HG03558 (cell line): ENCODE measurements around the gene TMEM80.
"Not testable (repeated sequence)": the region's sequence is repeated elsewhere in the genome, so short reads cannot be mapped to it uniquely, and the experiment has no call there.

Experiments used
- ATAC-seq: cut with Tn5 transposase; IDR thresholded peaks from one replicate; pipeline ENCODE4 v1.9.1; 2021; ENCODE audit warnings: moderate number of reproducible peaks; ENCODE audit not compliant: unreplicated experiment; ENCODE audit errors: extremely low read depth

Gene TMEM80

DNA sequence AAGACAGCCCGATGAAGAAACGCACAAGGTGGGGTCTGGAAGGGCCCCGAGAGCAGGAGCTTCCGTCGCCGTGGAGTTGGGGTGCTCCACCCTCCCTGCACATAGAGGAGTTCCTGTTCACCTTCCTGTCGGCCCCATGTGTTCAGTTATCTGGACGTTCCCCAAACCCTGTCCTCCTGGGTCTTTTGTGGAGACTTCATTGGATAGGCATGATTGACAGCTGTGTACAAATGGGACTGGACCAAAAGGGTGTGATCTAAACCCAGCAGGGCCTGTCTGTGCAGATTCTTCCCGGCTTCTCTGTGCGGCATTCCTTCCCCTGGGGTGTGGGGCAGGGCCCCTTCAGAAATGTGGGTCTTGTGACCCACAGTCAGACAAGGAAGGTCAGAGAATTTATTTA is 42.3 kb downstream of the TMEM80 start:
- not testable (repeated sequence) for ATAC-seq

- no peak for ATAC-seq
Measured at GRCh38 chr11:742156-742546, 46.5 kb downstream of the TMEM80 start.

DNA sequence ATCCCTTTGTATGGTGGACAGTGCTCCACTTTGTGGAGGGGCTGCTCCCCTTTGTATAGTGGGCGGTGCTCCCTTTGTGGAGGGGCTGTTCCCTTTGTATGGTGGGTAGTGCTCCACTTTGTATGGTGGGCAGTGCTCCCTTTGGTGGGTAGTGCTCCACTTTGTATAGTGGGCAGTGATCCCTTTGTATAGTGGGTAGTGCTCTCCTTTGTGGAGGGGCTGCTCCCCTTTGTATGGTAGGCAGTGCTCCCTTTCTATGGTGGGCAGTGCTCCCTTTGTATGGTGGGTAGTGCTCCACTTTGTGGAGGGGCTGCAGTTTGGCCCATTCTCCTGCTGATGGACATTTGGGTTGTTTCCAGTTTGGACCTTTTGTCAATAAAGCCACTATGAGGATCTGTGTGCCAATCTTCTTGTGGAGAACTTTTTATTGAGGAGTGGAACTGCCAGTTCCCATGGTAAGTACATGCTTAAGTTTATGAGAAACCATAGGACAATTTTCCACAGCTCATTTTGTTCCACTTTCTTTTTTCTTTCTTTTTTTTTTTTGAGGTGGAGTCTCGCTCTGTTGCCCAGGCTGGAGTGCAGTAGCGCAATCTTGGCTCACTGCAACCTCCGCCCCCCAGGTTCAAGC is 47.1 kb downstream of the TMEM80 start:
- no peak for ATAC-seq

DNA sequence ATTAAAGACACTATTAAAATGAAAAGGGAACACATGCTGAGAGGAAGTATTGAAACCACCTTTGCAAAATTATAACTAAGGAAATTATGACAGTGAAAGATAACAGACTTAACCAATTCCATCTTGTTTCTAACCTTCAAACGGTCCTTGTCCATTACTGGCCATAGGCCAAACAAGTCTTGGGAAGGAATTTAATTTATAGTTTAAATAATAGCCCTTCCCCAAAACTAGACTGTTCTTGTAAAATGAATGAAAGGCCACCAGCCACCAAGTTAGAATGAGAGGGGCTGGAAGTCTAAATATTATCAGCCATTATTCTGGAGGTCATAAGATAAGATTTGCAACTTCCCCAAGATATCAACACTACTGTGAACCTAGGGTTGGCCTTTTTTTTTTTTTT is 49.8 kb downstream of the TMEM80 start:
- ATAC-seq: no peak

DNA sequence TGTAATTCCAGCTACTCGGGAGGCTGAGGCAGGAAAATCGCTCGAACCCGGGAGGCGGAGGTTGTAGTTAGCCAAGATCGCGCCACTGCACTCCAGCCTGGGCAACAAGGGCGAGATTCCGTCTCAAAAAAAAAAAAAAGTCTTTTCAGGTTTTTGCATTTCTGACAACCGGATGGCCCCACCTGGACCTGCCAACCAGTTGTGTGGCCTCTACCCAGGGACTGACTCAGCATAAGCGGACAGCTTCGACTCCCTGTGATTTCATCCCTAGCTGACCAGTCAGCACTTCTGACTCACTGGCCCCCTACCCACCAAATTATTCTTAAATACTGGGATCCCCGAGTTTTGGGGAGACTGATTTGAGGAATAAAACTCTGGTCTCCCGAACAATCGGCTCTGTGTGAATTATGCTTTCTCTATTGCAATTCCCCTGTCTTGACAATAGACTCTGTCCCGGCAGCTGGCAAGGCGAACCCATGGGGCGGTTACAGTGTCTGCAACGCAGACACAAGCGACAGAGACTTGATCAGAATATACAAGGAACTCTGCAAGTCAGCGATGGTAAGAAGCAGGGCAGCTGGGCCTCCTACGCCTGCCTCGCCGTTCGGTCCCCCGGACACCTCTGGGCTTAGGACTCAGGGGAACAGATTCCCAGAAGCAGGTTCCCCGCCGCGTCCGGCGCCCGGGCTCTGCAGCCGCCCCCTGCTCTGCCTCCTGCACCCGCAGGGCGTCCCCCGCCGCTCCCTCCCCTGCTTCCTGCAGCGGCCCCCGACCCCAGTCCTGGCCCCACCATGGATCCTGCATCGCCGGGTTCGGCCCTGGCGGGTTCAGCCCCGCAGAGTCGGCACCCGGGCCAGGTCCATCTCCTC is 50.9 kb downstream of the TMEM80 start:
- no peak for ATAC-seq

DNA sequence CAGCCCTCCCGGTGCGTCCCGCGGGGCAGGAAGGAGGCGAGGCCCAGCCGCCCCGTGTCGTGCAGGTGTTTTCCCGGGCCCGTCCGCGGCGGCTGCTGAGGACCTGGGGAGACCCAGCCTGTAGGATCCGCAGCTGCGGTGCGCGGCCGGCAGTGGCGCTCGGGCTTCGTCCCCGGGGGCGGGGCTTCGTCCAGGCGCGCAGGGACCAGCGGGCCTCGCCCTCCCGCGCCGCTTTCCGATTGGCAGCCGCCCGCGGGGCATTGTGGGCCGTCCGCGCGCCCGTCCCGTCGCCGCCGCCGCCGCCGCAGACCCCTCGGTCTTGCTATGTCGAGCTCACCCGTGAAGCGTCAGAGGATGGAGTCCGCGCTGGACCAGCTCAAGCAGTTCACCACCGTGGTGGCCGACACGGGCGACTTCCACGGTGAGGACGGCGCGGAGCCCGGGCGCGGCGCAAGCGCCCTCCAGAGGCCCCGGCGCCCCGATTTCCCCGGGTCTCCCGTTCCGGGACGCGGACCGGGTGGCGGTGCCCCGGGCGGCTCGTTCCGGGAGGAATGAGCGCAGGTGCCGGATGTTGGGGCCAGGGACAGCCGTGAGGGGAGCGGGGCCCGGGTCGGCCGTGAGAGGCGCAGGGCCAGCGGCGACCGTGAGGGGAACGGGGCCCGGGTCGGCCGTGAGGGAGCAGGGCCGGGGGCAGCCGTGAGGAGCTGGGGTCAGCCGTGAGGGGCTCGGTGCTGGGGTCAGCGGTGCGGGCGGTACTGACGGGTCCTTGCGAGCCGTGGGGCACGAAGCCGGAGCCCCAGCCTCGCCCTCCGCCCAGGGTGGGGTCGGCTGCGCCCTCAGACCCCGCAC is 51.8 kb downstream of the TMEM80 start, which contains the start of gene TALDO1:
Gene TALDO1 (plus strand): TSS at position 307 of the 849 bp plus-strand sequence. CDS start 18 bp downstream, at position 325.
- peak; percentile 71 for ATAC-seq

DNA sequence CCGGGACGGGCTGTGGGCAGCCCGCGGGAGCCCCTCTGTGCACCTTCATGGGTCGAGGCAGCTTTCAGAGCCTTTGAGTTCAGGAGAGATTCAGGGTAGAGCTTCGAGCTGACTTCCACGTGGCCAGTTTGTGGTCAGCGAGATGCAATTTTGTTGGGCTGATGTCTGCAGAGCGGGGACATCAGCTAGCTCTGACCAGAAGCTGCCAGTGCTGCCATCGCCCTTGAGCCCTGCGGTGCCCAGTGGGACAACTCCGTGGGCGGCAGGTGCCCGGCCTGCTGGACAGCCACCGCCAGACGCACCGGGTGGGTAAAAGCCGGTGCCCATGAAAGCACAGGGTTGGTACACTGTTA is 52.4 kb downstream of the TMEM80 start:
- no peak for ATAC-seq

DNA sequence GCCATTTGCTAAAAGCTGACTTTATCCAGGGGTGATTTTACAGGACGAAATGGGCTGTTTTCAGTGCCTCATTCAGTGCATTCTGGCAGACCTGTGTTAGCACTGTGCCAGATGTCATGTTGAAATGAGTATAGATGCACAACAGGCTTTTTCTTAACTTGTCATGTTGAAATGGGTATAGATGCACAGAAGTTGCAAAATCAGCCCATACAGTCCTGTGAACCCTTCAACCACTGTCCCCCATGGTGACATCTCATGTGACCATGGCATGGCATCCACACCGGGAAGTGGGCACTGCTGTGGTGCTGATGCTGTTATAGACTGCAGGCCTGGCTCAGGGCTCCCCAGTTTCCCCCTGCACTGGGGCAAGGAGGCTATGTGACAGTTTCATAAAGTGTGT is 54.1 kb downstream of the TMEM80 start:
- ATAC-seq: no peak
